MM.1S (cell line): ENCODE measurements around the gene RALGAPA2.

Source experiments
- DNase-seq: peaks from one replicate; pipeline ENCODE4 v3.0.0-alpha.2; 2015
- H2AFZ ChIP-seq: fragments of 300-600 bp; sonication (generic); 2 replicates; pipeline ENCODE4 v1.6.0; 2016; ENCODE audit warnings: antibody characterized with exemption, low read length
- H3F3A ChIP-seq: fragments of 300-600 bp; sonication (generic); 2 replicates; pipeline ENCODE4 v1.6.1; 2016; ENCODE audit warnings: mild to moderate bottlenecking, antibody characterized with exemption, low read length, moderate library complexity, mixed read lengths; ENCODE audit not compliant: insufficient read depth
- H3K27ac ChIP-seq: fragments of 300-600 bp; sonication (generic); 2 replicates; pipeline ENCODE4 v1.5.1; 2016; ENCODE audit warnings: mild to moderate bottlenecking, low read length
- H3K27me3 ChIP-seq: fragments of 300-600 bp; sonication (generic); replicated peaks from 2 replicates; pipeline ENCODE4 v1.6.0; 2016; ENCODE audit warnings: low read length; ENCODE audit not compliant: insufficient read depth
- H3K36me3 ChIP-seq: fragments of 300-600 bp; sonication (generic); replicated peaks from 2 replicates; pipeline ENCODE4 v1.6.1; 2016; ENCODE audit warnings: mild to moderate bottlenecking, low read length, mixed read lengths; ENCODE audit not compliant: insufficient read depth
- H3K4me1 ChIP-seq: fragments of 300-600 bp; sonication (generic); 2 replicates; pipeline ENCODE4 v1.6.1; 2016; ENCODE audit warnings: low read length, mixed read lengths
- H3K4me2 ChIP-seq: fragments of 300-600 bp; sonication (generic); 2 replicates; pipeline ENCODE4 v1.6.0; 2016; ENCODE audit warnings: low read depth, low read length
- H3K4me3 ChIP-seq: fragments of 300-600 bp; sonication (generic); 2 replicates; pipeline ENCODE4 v1.5.1; 2016; ENCODE audit warnings: low read length, mixed read lengths
- H3K79me2 ChIP-seq: fragments of 300-600 bp; sonication (generic); 2 replicates; pipeline ENCODE4 v1.6.1; 2016; ENCODE audit warnings: mixed run types, low read length, mixed read lengths
- H3K9ac ChIP-seq: fragments of 300-600 bp; sonication (generic); 2 replicates; pipeline ENCODE4 v1.6.1; 2016; ENCODE audit warnings: low read length, mixed read lengths
- H3K9me2 ChIP-seq: fragments of 300-600 bp; sonication (generic); replicated peaks from 2 replicates; pipeline ENCODE4 v1.6.1; 2016; ENCODE audit warnings: mild to moderate bottlenecking, low read length, mixed read lengths; ENCODE audit not compliant: insufficient read depth
- H3K9me3 ChIP-seq: fragments of 300-600 bp; sonication (generic); replicated peaks from 2 replicates; pipeline ENCODE4 v1.6.1; 2016; ENCODE audit warnings: mild to moderate bottlenecking, low read length, mixed read lengths; ENCODE audit not compliant: insufficient read depth
- H4K20me1 ChIP-seq: fragments of 300-600 bp; sonication (generic); 2 replicates; pipeline ENCODE4 v1.6.1; 2016; ENCODE audit warnings: mild to moderate bottlenecking, low read length, moderate library complexity, mixed read lengths; ENCODE audit not compliant: insufficient read depth
- EZH2 ChIP-seq: fragments of 300-600 bp; sonication (generic); optimal IDR thresholded peaks from 2 replicates; pipeline ENCODE3; 2017; ENCODE audit warnings: low read depth, mild to moderate bottlenecking, antibody characterized with exemption, low read length, mixed read lengths
- EZH2phosphoT487 ChIP-seq: fragments of 300-600 bp; sonication (generic); IDR thresholded peaks from 2 replicates; pipeline ENCODE4 v1.6.1; 2018; ENCODE audit warnings: antibody characterized with exemption, low read length
- TF ChIP-seq, protein P1 (sequence below): fragments of 300-600 bp; sonication (generic); IDR thresholded peaks from 2 replicates; pipeline ENCODE4 v1.5.1; 2016; ENCODE audit warnings: antibody characterized with exemption, low read length, mixed read lengths

Gene RALGAPA2

DNA sequence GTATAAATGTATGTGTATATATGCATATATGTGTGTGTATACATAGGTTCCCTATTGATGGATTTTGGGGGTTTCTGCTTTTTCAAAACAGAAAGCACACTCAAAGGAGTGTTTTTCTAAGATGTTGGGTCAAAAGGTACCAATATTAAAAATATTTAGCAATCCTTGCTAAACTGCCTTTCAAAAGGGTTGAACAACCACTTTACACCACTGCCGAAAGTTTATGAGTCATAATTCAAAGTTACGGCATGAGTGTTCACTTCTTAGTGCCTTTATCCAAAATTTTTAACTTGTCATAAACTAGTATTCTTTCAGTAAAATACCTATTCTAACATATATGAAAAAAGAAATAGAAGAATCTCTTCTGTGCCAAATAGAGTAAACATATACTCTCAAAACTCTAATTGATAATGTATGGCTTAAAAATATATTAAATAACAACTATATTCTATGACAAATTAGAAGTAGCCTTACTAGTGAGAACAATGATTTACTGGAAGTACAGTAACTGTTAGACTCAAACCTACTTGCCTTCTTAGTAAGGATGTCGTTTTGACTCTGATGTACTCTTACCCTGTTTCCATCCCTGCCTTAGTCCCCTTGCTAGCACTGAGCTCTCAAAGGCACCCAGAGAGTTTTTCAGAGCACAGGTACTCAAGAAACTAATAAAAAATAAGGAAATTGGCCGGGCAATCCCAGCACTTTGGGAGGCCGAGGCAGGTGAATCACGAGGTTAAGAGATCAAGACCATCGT, 208.5 kb downstream of the RALGAPA2 start:
- TF ChIP-seq, protein P1, sequence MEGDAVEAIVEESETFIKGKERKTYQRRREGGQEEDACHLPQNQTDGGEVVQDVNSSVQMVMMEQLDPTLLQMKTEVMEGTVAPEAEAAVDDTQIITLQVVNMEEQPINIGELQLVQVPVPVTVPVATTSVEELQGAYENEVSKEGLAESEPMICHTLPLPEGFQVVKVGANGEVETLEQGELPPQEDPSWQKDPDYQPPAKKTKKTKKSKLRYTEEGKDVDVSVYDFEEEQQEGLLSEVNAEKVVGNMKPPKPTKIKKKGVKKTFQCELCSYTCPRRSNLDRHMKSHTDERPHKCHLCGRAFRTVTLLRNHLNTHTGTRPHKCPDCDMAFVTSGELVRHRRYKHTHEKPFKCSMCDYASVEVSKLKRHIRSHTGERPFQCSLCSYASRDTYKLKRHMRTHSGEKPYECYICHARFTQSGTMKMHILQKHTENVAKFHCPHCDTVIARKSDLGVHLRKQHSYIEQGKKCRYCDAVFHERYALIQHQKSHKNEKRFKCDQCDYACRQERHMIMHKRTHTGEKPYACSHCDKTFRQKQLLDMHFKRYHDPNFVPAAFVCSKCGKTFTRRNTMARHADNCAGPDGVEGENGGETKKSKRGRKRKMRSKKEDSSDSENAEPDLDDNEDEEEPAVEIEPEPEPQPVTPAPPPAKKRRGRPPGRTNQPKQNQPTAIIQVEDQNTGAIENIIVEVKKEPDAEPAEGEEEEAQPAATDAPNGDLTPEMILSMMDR = no peak
- TF ChIP-seq EZH2phosphoT487 = no peak
- no peak for TF ChIP-seq EZH2

DNA sequence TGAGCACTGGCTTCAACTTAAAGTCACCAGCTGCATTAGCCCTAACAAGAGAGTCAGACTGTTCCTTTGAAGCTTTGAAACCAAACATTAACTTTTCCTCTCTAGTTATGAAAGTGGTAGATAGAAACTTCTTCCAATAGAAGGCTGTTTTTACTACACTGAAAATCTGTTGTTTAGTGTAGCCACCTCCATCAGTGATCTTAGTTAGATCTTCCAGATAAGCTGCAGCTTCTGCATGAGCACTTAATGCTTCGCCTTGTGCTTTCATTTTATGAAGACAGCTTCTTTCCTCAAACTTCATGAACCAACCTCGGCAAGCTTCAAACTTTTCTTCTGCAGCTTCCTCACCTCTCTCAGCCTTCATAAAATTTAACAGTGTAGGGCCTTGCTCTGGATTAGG, 211.3 kb downstream of the RALGAPA2 start:
- no peaks in the 10 kb centered on the region for H3K9me3 ChIP-seq
- H3K4me1 ChIP-seq = no peaks in the 10 kb centered on the region
- H3K4me2 ChIP-seq = no peak overlapping the region
- H3K27me3 ChIP-seq = no peaks in the 10 kb centered on the region
- DNase-seq = no peak
- TF ChIP-seq EZH2 (no peak), EZH2phosphoT487 (no peak)
- TF ChIP-seq, protein P1 = no peak
- no peak overlapping the region for H2AFZ ChIP-seq
- H3F3A ChIP-seq = no peaks in the 10 kb centered on the region
- no peaks in the 10 kb centered on the region for H3K36me3 ChIP-seq
- H3K4me3 ChIP-seq = no peak overlapping the region
- H4K20me1 ChIP-seq = no peaks in the 10 kb centered on the region
- no peak overlapping the region for H3K9ac ChIP-seq
- H3K9me2 ChIP-seq = no peaks in the 10 kb centered on the region
- no peak overlapping the region for H3K27ac ChIP-seq
- H3K79me2 ChIP-seq = no peaks in the 10 kb centered on the region

More for the DNA sequence above, 208.5 kb downstream of the RALGAPA2 start:
- Histone ChIP-seq H3K36me3 (no peaks in the 10 kb centered on the region), H3K4me1 (no peaks in the 10 kb centered on the region), H3F3A (no peaks in the 10 kb centered on the region), H3K9ac (no peak overlapping the region), H3K4me2 (no peak overlapping the region), H2AFZ (no peak overlapping the region), H3K9me2 (no peaks in the 10 kb centered on the region), H3K4me3 (no peak overlapping the region), H4K20me1 (no peaks in the 10 kb centered on the region), H3K9me3 (no peaks in the 10 kb centered on the region), H3K27me3 (no peaks in the 10 kb centered on the region), H3K79me2 (no peaks in the 10 kb centered on the region), H3K27ac (no peak overlapping the region)
- DNase-seq = no peak

DNA sequence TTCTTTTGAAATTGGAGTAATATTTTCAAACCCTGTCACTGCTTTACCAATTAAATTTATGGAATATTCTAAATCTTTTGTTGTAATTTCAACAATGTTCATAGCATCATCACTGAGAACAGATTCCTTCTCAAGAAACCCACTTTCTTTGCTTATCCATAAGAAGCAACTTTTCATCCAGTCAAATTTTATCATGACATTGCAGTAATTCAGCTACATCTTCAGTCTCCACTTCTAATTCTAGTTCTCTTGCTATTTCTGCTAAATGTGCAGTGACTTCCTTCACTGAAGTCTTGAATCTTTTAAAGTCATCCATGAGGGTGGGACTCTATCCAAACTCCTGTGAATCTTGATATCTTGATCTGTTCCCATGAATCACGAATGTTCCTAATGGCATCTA, 212.1 kb downstream of the RALGAPA2 start:
- H3K4me1 ChIP-seq = no peaks in the 10 kb centered on the region
- H3K9ac ChIP-seq = no peak overlapping the region
- H3K9me3 ChIP-seq = no peaks in the 10 kb centered on the region

More for the DNA sequence above, 212.1 kb downstream of the RALGAPA2 start:
- Histone ChIP-seq H3K27me3 (no peaks in the 10 kb centered on the region), H4K20me1 (no peaks in the 10 kb centered on the region), H3K79me2 (no peaks in the 10 kb centered on the region), H3K9me2 (no peaks in the 10 kb centered on the region), H3F3A (no peaks in the 10 kb centered on the region), H3K4me3 (no peak overlapping the region), H3K36me3 (no peaks in the 10 kb centered on the region), H3K4me2 (no peak overlapping the region), H2AFZ (no peak overlapping the region), H3K27ac (no peak overlapping the region)
- TF ChIP-seq, protein P1 = no peak
- TF ChIP-seq EZH2phosphoT487 (no peak), EZH2 (no peak)
- DNase-seq = no peak
